Ovary (tissue), 9 donors: ENCODE data around the gene MACC1. TPM values are rescaled to one million over a fixed set of nuclear protein-coding genes. Genes with fewer than 3 reads are reported as not detected.

Experiments used
- DNase-seq, 5 donors: peaks; one replicate each; pipeline ENCODE4 v3.0.0-alpha.2; 2019 to 2020
- H3K27ac ChIP-seq, 2 donors: fragments of 200-600 bp; one replicate each; pipeline versions ENCODE4 v1.5.1 to v1.8.0; 2019 to 2022
- H3K27me3 ChIP-seq: fragments of 200-600 bp; one replicate; pipeline ENCODE4 v1.8.0; 2022
- H3K36me3 ChIP-seq: fragments of 200-600 bp; sonication (generic); one replicate; pipeline ENCODE4 v1.5.1; 2019
- H3K4me1 ChIP-seq: one replicate; pipeline ENCODE4 v1.8.1; 2013; ENCODE audit warnings: mild to moderate bottlenecking, moderate library complexity; ENCODE audit not compliant: insufficient read depth
- H3K4me3 ChIP-seq: fragments of 200-600 bp; sonication (generic); one replicate; pipeline ENCODE4 v1.5.1; 2017
- H3K9me3 ChIP-seq, 2 donors: fragments of 200-600 bp in 1 of 2; sonication (generic) in 1 of 2; one replicate each; pipeline versions ENCODE4 v1.5.1 to v1.8.1; 2013 to 2019; ENCODE audit warnings: mild to moderate bottlenecking in 1 of 2, moderate library complexity in 1 of 2
- CTCF ChIP-seq, 3 donors: fragments of 450-650 bp in 2 of 3; fragments of 200-600 bp in 1 of 3; IDR thresholded peaks; one replicate each; pipeline versions ENCODE4 v1.5.1 to v1.8.0; 2016 to 2022; ENCODE audit warnings: antibody characterized with exemption in 3 of 3, mild to moderate bottlenecking in 1 of 3
- EP300 ChIP-seq: sonication (generic); formaldehyde crosslinking; IDR thresholded peaks from one replicate; pipeline ENCODE4 v1.6.1; 2017; ENCODE audit warnings: antibody characterized with exemption
- POLR2A ChIP-seq: fragments of 450-650 bp; IDR thresholded peaks from one replicate; pipeline ENCODE4 v1.6.1; 2017; ENCODE audit warnings: antibody characterized with exemption, mild to moderate bottlenecking, moderate library complexity
- WGBS, 3 donors: extraction: QIAGEN DNeasy Blood & Tissue Kit in 1 of 3; methylation state at CpG; one replicate each; pipeline versions ENCODE4 v1.1.5 to v1.1.7; 2013 to 2017; 5-methylcytosine and 5-hydroxymethylcytosine counted together
- intact Hi-C, 4 donors: fragments of 100-400 bp; cut with DNase I; formaldehyde crosslinking; loops; one replicate each; pipeline versions ENCODE4 v1.11.0 to v1.15.1; 2022 to 2023
- polyA plus RNA-seq, 2 donors: library from polyadenylated mRNA; stranded (reverse); fragments of 200-250 nt in 1 of 2; fragments of 350-450 nt in 1 of 2; fragmentation: Illumina TruSeq in 1 of 2; extraction: RNeasy Lipid Tissue Mini Kit (QIAGEN cat#74804) in 1 of 2; gene quantifications; one replicate each; pipeline ENCODE4 v1.2.3, GENCODE V29; 2013 to 2014
- total RNA-seq, 7 donors: library from RNA; depleted of rRNA in 2 of 7; stranded (reverse); fragments of >200 nt in 2 of 7; fragmentation: NEBNext Ultra II Directional in 3 of 7; extraction: Animal tissue kit (Norgen Biotek cat#: 25700) in 3 of 7; gene quantifications; one replicate each; pipeline versions ENCODE4 v1.1.0 to v1.2.4, GENCODE V29; 2016 to 2023
- donor health status: DM: no; HTN: no; CAD: no; lungs with moderate emphysema.
- donor health status: DM: no; HTN: no; CAD: no.
- donor health status: Bipolar disorder and iron deficiency.
- donor health status: DM: yes; HTN: yes; CAD: no.
- donor health status: DM: no; HTN: no; CAD: no.
- donor health status: DM: yes; HTN: yes; CAD: no.

Gene MACC1
- total and polyA plus RNA-seq, 9 donors, result 0.05 to 3.5 (median 0.33) TPM; not detected in 2

DNA sequence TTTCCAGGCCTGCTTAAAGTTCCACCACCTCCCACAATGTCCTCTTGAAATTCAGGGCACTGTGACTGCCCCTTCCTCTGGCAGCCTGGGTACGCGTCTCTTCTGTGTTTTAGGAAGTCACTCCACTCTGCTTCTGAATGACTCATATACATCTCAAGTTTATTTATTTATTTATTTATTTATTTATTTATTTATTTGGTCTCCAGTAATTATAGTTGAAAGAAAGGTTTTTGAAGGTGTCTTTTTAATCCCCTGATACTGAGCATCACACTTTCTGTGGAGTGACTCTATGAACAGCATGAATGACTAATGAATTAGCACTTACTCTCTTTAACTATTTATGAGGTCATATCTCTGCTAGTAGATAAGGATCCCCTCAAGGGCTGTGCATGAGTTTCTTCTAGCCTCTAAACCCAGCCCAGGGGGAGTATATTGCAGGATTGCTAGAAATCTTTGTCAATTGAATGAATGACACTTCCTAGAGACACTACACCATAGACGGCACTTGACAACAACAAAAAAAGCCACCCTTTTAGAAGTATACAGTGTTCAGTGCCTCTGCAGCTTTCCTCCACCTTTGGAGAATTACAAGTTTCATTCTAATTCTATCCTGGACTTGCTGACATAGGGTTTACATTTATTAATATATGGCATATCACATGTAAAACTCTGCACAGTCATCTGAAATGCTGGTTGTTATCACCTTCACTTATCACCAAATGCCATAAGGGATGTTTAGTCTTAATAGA, 2.1 kb downstream of the MACC1 start:
- no peak overlapping the region for H3K4me3 ChIP-seq
- no peaks in the 10 kb centered on the region for H3K9me3 ChIP-seq
- no peaks in the 10 kb centered on the region for H3K27me3 ChIP-seq
- TF ChIP-seq CTCF (IDR thresholded peaks at IDR 0.05) (no peak), POLR2A (no peak), EP300 (no peak)
- no peak overlapping the region for H3K27ac ChIP-seq
- 83 to 96% (median 93%) methylated on average over 3 of the region's 3 CpGs for WGBS, 3 donors
- no peaks in the 10 kb centered on the region for H3K36me3 ChIP-seq
- no peak for DNase-seq
- intact Hi-C loops, result no loop called here
- no peaks in the 10 kb centered on the region for H3K4me1 ChIP-seq

- no peaks in the 10 kb centered on the region for H3K36me3 ChIP-seq
- H3K4me1 ChIP-seq, result no peaks in the 10 kb centered on the region
- TF ChIP-seq EP300 (no peak), POLR2A (no peak), CTCF (IDR thresholded peaks at IDR 0.05) (no peak)
- intact Hi-C loops, result no loop called here
- no peak overlapping the region for H3K27ac ChIP-seq
- H3K27me3 ChIP-seq, result no peaks in the 10 kb centered on the region
- 95 to 97% (median 95%) methylated on average over 2 of the region's 2 CpGs for WGBS, 3 donors
- DNase-seq, result no peak
- H3K4me3 ChIP-seq, result no peak overlapping the region
- H3K9me3 ChIP-seq, result no peaks in the 10 kb centered on the region
Measured at GRCh38 chr7:20214132-20214531, 3.1 kb downstream of the MACC1 start.

GRCh38 chr7:20213378-20213777, 3.8 kb downstream of the MACC1 start:
- H3K4me3 ChIP-seq, result no peak overlapping the region
- H3K36me3 ChIP-seq, result no peaks in the 10 kb centered on the region
- TF ChIP-seq POLR2A, result no peak
- TF ChIP-seq EP300, result no peak
- no peak for TF ChIP-seq CTCF (IDR thresholded peaks at IDR 0.05)
- DNase-seq, result no peak
- 81 to 94% (median 86%) methylated on average over 1 of the region's 1 CpG for WGBS, 3 donors
- intact Hi-C loops, result no loop called here
- H3K27me3 ChIP-seq, result no peaks in the 10 kb centered on the region
- H3K9me3 ChIP-seq, result no peaks in the 10 kb centered on the region
- H3K27ac ChIP-seq, result no peak overlapping the region
- H3K4me1 ChIP-seq, result no peaks in the 10 kb centered on the region

DNA sequence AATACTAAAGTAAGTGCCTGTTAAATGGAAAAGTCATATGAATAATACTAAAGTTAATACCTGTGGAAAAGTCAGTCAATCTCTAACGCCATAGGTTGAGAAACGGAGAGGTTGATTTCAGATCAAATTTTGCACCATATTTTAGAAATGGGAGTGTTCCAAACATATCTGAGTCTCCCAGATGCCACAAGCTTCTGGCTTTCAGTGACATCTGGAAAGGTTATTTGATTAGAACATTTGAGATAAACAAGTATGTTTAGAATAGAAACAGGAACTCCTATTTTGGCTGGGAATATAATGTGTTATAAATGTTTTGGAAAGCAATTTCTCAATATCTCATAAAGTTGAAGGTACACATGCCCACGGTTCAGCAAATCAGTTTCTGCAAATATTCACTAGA, 5.8 kb downstream of the MACC1 start:
- WGBS, 3 donors, result 37 to 54% (median 49%) methylated on average over 3 of the region's 3 CpGs

More for the DNA sequence above, 5.8 kb downstream of the MACC1 start:
- intact Hi-C loops, result no loop called here
- Histone ChIP-seq H3K27me3 (no peaks in the 10 kb centered on the region), H3K4me3 (no peak overlapping the region), H3K27ac (no peak overlapping the region), H3K9me3 (no peaks in the 10 kb centered on the region), H3K36me3 (no peaks in the 10 kb centered on the region), H3K4me1 (no peaks in the 10 kb centered on the region)
- TF ChIP-seq EP300 (no peak), POLR2A (no peak), CTCF (IDR thresholded peaks at IDR 0.05) (no peak)
- no peak for DNase-seq
